NCI-H446 treated with DMSO at 0.1 percent for 48 hours (cell line): ENCODE data around the gene NOL12.
"Not testable (repeated sequence)": the region's sequence is repeated elsewhere in the genome, so short reads cannot be mapped to it uniquely, and the experiment has no call there.

ENCODE experiments used
- DNase-seq: peaks from one replicate; lab custom pipeline; 2025; lab: John Stamatoyannopoulos, UW

NOL12 gene

DNA sequence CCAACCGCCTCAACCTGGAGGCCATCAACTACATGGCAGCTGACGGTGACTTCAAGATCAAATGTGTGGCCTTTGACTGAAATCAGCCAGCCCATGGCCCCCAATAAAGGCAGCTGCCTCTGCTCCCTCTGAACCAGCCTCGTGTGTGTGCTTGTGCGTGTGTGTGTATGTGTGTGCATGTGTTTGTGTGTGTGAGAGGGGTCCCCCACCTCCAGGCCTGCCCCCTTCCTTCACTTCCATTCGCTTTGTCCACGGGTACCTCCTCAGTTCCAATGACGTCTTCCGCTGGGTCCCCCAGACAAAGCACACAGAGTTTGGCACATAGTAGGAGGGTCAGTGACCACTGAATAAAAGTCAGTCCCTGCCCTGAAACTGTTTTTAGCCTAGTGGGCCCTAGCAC lies 6.5 kb upstream of the NOL12 start:
- DNase-seq = no peak

DNA sequence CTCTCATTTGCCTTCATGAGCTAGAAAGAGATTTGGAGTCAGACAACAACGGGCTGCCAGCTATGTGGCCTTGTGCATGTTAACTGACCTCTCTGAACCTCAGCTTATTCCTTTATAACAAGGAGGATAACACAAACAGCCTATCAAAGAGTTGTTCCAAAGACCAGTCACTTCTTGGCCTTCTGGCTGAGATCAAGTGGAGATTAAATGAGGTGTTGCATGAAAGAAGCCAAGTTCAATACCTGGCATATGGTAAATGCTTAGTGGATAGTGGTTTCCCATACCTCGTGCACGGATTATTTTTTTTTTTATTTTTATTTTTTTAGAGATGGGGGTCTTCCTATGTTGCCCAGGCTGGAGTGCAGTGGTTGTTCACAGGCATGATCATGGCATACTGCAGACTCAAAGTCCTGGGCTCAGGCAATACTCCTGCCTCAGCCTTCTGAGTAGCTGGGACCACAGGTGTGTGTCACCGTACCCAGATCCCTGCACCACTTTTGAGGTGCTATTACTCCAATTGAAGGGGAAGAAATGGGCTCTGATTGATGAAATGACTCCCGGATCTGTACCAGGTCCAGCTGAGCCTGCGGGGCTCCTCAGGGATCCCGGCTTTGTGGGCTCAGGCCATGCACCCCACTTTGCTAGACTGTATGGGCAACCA lies 5.8 kb upstream of the NOL12 start:
- DNase-seq = no peak

DNA sequence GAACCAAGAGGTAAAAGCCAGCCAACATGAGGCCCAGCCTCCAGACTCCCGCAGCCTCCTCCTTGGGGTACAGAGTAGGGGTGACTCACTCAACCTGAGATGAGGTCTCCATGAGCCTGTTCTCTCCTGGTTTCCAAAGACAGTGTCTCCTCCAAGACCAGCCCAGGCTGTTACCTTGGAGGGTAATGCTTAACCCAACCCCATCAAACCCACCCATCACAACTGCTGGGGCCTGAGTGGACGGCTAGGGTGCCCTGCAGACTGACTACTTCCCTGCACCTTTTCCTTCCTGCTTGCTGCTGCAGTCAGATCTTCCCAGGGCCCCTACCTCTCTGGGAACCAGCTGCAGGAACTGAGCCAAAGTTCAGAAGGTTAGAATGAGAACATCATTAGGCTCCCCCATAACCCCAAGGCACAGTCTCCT lies 5.1 kb upstream of the NOL12 start:
- DNase-seq = no peak

DNA sequence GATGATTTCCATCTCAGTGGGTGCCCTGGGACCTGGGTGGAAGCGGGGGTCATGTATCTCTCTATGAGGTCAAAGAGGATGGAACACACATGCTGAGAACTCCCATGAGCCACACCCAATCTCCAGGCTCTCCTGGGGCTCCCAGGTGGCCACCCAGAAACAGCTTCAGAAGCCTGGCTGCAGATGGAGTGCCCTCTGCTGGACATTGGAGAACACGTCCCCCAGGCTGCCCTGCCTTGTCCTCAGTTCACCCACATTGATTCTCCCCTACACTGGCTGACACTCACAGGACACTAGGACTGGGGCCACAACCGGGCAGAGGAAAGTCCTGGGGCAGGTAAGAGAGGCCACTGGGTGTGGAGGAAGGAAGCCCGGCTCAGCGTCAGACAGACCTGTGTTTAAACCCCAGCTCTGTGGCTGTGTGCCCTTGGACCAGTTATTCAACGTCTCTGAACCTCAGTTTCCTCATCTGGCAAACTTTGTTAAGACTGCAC lies 4.5 kb upstream of the NOL12 start:
- DNase-seq = peak; percentile 7

DNA sequence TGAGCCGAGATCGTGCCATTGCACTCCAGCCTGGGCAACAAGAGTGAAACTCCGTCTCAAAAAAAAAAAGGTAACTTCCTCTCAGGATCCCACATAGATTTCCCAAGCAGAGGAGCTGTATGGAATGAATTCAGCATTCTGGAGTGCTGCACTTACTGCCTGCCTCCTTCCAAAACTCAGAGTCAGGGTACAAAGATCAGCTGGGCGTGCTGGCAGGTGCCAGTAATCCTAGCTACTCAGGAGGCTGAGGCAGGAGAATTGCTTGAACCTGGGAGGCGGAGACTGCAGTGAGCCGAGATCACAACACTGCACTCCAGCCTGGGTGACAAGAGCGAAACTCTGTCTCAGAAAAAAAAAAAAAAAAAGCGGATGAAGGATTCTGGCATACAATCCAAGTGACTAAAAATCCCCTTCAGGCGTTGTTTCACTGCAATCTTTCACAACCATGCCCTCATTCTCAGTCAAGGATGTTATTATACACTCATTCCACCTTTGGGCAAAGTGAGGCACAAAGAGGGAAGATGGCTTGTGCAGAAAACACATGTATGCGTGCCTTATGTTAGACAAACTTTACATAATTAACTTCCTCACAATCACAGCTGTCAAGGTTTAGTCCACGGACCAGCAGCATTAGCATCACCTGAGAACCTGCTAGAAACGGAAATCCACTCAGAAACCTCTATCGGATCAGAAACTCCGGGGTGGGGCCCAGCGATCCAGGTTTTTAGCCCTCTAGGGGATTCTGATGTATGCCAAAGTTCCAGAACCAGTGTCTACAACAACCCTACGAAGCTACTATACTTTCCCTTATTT lies 1.1 kb upstream of the NOL12 start:
- DNase-seq = no peak

DNA sequence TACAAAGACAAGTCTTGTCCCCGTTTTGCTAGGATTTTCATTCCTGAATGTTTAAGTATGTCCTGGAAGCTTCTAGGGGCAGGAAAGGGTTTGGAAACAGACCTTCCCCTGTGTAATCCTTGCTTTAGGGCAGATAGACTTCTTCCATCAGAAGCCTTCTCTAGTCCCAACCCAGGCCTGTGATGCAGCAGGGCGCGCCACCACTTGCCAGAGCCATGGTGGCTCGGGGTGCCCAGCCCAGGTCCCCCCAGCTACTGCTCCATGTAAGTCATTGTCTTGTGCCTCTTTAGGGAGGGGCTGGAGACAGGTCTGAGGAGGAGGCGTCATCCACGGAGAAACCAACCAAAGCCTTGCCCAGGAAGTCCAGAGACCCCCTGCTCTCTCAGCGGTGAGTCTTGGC lies 4.3 kb downstream of the NOL12 start:
- DNase-seq = no peak

DNA sequence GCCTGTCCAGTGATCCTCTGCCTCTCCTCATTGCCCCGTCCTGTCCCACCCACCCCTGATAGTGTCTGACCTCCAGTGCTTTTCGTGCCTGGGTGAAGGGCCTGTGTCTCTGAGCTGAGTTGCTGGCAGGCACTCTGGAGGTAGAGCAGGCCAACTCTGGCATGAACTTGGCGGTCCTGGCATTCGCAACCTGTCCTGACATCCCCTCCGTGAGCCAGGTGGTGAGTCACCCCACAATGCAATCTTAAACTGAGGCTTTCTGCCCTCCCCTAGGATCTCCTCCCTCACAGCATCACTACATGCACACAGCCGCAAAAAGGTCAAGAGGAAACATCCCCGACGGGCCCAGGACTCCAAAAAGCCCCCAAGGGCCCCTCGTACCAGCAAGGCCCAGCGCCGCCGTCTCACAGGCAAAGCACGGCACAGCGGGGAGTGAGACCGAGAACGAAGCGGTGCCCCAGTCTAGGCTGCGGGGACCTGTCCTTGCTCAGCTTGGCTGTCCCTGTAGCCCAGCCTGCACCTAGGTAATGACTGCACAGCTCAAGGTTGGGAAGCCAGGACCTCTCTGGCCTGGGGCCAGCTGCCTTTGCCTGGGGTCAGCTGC lies 4.9 kb downstream of the NOL12 start:
- DNase-seq = no peak

DNA sequence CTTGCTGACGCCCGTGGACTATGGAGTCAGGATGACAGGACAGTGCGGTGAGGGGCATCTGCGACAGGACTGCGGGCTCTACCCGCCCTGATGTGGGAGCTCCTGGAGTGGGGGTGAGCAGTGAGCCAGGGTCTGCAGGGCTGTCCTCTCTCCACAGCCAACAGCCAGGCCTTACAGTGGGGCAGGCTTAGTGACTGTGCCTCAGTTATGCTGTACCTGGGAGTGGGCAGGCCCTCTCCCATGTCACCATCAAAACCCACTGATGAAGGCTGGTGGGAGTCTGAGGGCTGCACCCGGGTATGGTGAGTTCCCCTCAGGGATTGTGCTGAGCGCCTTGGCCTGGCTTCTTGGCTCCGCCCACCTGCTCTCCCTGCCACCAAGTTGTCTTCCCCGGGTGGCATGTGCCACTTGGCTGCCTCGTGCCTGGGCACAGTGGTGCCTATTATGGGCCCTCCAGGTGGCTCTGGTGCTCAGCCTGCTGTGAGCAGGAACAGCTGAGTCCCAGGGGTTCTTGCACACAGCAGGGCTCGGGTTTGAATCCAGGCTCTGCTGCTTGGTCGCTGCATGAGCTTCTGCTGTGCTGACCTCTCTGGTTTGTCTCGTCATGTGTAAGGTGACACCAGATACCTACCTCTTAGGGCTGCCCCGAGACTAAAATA lies 6.6 kb downstream of the NOL12 start:
- no peak for DNase-seq

DNA sequence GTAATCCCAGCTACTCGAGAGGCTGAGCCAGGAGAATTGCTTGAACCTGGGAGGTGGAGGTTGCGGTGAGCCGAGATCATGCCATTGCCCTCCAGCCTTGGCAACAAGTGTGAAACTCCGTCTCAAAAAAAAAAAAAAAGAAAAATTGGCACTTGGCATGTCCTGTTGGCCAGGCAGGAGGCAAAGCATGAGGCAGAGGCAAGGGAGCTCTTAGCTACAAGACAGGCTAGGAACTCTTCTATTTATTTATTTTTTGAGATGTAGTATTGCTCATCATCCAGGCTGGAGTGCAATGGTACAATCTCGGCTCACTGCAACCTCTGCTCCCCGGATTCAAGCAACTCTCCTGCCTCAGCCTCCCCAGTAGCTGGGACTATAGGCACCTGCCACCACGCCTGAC lies 8.0 kb downstream of the NOL12 start:
- not testable (repeated sequence) for DNase-seq

DNA sequence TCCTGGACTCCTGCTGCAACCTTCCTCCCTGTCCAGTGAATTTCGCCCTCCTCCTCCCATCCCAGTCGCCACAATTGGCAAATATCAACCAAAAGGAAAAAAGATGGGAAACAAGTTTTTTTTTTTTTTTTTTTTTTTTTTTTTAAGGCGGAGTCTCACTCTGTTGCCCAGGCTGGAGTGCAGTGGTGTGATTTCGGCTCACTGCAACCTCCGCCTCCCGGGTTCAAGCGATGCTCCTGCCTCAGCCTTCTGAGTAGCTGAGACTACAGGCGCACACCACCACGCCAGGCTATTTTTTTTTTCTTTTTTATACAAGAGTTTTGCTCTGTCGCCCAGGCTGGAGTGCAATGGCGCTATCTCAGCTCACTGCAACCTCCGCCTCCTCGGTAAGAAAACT lies 10.1 kb downstream of the NOL12 start:
- DNase-seq = not testable (repeated sequence)

DNA sequence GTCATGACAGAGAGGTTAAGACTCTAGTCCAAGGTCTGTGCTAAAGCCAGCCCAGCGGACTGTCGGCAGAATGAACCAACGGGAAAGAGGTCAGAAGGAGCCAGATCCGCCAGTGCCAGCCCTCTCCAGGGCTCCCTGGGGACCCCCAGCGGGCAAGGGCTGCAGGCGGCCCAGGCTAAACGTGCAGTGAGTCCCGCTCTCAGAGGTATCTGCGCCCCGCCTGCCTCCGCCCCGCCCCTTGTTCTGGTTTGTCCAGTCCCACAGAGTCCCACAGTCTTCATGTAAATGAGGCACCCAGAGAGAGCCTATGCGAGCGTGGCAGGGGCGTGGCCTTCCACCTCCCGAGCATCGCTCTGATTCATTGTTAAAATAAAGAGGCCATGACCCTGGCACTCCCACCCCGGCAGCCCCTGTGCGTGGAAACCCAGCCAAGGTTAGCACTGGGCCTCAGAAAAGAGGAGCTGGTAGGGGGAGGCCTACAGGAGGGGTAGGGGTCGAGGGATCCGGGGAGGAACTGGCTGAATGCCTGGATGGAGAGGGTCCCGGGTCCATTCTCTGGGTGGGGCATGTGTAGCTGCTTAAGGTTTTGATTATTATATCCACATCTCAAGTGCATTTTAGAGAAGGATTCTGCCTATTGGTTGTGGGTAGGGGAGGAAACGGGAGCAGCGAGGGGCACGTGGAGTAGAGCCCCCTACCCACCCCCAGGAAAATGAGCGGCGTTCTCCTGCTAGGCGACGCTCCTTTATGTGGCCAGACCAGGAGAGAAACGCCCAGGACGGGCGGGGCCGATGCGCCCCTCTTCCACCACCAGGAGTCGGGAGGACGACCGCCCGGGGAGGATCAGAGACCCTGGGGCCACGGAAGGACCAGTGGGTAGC lies 10.8 kb downstream of the NOL12 start, which contains the start of gene TRIOBP:
TRIOBP (plus strand) TSS at position 392 of the 881 bp plus-strand sequence. CDS start 4,318 bp downstream, outside the sequence.
- peak; percentile 92 for DNase-seq

DNA sequence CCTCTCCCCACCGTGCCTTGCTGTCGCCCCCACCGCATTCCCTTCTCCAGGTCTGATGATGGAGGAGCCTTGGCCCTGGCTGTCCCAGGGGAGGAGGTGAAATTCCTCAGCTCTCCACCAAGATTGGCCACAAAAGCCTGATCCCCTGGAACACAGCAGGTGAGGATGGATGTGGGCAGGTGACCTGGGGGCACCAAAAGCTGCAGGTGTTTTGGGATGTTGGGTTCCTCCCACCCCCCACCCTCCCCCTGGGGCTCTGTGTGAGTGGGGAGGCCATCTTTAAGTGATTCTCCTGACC lies 11.3 kb downstream of the NOL12 start:
- DNase-seq = no peak

DNA sequence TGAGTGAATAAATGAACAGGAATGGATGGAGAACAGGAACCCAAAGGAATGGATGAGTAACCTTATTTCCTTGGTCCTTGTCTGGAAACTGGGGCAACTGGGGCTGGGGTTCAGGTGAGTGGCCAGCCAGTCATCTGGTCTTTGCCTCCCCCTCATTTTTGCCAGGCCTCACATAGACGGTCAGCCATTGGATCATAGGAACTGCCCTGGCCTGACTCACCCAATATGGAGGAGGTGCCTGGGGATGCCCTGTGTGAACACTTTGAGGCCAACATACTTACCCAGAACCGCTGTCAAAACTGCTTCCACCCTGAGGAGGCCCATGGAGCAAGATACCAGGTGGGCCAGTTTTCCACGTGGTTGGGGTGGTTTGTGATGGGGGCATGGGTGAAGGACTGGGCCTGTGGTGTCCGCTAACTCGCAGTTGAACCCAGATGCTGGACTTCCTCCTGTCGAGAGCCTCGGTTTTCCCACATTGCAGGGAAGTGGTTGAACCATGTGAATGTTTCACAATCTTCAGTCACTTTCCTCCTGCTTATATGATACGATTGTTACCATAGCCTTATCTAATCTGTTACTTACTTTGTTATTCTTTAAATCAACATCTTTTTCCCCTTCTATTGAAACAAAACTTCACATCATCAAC lies 15.1 kb downstream of the NOL12 start:
- DNase-seq = no peak

DNA sequence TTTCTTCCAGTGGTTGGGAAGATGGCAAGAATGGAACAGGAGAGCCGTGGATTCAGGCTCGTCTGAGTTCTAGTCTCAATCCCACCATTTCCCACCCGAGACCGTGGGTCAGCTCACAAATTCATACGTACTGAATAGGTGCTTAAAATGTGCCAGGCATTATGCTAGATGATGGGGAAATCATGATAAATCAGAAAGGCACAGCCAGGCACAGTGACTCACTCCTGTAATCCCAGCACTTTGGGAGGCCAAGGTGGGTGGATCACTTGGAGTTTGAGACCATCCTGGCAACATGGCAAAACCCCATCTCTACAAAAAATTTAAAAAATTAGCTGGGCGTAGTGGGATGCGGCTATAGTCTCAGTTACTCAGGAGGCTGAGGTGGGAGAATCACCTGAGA lies 17.8 kb downstream of the NOL12 start:
- DNase-seq = no peak

DNA sequence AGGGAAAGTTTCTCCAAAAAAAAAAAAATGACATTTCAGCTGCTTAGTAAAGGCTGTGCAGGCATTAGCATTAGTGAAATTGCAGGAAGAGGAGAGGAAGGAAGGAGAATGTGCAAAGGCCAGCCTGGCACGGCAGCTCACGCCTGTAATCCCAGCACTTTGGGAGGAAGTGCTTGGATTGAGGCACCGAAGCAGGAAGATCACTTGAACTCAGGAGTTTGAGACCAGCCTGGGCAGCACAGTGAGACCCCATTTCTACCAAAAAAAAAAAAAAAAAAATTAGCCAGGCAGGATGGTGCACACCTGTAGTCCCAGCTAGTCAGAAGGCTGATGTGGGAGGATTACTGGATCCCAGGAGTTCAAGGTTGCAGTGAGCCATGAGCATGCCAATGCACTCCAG lies 18.5 kb downstream of the NOL12 start:
- no peak for DNase-seq

DNA sequence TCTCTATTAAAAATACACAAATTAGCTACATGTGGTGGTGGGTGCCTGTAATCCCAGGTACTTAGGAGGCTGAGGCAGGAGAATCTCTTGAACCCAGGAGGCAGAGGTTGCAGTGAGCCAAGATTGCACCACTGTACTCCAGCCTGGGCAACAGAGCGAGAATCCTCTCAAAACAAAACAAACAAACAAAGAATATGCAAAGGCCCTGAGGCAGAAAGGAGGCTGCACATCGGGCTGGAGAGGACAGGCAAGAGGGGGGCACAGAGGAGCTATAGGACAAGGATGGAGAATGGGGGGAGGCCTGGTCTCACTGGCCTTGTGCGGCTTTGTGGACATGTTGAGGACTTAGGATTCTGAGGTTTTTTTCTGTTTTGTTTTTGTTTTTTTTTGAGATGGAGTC lies 19.1 kb downstream of the NOL12 start:
- no peak for DNase-seq

DNA sequence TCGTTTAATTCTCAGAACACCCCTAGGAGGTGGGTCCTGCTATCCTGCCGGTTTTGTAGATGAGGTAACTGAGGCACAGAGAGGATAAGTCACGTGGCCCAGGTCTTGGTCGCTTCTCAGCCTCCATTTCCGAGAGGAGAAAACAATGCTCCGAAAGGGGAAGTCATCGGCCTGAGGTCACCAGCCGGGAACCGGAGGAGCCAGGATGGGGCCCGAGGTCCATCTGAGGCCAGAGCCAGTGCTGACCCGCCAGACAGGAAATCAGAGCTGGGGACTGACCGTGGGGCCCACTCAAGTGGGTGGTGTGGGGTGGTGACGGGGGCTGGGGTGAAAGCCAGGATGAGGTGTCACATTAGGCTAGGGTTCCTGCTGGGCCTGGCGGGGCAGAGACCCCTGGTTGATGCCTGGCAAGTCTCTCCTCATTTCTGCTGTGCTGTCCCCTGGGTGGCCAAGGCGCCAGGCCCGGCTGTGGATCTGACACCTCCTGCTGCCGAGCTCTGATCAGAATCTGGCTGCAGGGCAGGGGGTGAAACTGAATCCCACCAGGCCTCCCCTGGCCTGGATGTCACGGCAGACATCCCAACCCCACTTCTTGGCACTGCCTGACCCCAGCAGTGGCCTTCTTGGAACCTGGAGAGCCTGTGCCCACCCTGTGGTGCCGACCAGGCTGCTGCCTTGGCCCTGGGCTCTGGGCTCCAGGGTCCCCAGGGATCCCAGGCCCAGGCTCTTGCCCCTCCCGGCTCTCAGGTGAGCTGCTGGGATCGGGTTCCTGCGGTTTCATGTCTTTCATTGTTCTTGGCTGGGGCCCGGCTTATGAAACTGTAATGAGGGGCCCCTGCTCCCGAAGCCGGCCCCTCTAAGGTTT lies 22.7 kb downstream of the NOL12 start:
- DNase-seq = no peak

DNA sequence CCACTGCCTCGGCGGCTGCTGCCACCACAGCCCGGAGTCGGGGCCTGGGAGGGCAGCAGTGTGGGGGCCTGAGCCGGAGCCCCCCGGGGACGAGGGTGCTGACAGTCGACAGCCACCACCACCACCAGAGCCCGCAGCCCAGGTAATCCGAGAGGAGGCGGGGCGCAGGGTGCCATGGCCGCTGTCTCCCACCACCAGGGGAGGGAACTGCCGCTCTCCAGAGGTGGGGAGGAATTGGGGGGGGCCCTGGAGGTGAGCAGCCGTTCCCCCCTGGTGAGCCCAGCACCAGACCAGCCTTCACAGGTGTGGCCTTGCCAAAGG lies 23.3 kb downstream of the NOL12 start:
- no peak for DNase-seq

DNA sequence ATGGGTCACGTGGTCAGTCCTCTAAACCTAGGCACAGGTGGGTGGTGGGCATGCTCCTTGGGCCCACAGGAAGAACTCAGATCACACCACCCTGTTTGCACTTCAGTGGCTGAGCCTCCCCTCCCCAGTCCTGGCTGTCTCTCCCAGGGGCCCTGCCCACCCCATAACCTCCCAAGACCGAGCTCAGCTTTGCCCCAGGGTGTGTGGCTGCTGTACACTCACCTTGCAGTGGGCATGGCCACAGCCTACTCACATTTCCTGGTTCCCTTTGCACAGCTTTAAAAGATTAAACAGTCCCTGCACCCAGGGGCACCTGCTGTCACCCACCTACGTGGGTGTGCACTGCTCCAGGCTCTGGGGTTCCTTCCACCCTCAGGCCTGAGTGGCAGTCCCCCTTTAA lies 24.5 kb downstream of the NOL12 start:
- DNase-seq = no peak

DNA sequence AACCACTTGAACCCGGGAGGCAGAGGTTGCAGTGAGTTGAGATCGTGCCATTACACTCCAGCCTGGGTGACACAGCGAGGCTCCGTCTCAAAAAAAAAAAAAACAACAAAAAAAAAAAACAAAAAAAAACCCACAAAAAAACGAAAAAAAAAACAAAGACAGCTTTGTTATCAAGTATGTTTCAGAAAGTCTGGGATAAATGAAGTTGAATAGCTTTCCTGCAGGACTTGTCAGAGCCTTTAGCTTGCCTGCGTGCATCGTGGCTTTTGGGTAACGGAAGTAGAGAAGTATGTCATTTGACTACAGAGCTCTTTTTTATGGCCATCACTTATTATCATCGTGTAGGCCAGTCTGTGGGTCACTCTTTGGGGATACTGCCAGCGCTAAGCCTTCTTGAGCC lies 25.3 kb downstream of the NOL12 start:
- no peak for DNase-seq
